Stromal cell of bone marrow (primary cell): Measurements from ENCODE around the gene RNF175.

ENCODE experiments used
- DNase-seq: peaks from one replicate; pipeline ENCODE4 v3.0.0-alpha.2; 2012; ENCODE audit warnings: low read depth

Gene RNF175

GRCh38 chr4:153785910-153786721, 26.3 kb upstream of the RNF175 start:
- no peak for DNase-seq

- DNase-seq, result no peak
Measured at GRCh38 chr4:153784166-153784699, 24.4 kb upstream of the RNF175 start.

- DNase-seq, result no peak
Measured at GRCh38 chr4:153782581-153782980, 22.8 kb upstream of the RNF175 start.

- DNase-seq, result peak; percentile 70
Measured at GRCh38 chr4:153781717-153782416, 22.0 kb upstream of the RNF175 start.

- no peak for DNase-seq
Measured at GRCh38 chr4:153781280-153781679, 21.5 kb upstream of the RNF175 start.

GRCh38 chr4:153780876-153781275, 21.1 kb upstream of the RNF175 start:
- DNase-seq, result no peak

GRCh38 chr4:153780221-153780620, 20.4 kb upstream of the RNF175 start:
- DNase-seq, result no peak

- no peak for DNase-seq
Measured at GRCh38 chr4:153778383-153778782, 18.6 kb upstream of the RNF175 start.

GRCh38 chr4:153777421-153777820, 17.6 kb upstream of the RNF175 start:
- no peak for DNase-seq

- no peak for DNase-seq
Measured at GRCh38 chr4:153776601-153777000, 16.8 kb upstream of the RNF175 start.

GRCh38 chr4:153773236-153773690, 13.4 kb upstream of the RNF175 start:
- DNase-seq, result no peak

- DNase-seq, result no peak
Measured at GRCh38 chr4:153771046-153771445, 11.2 kb upstream of the RNF175 start.

GRCh38 chr4:153766758-153767157, 6.9 kb upstream of the RNF175 start:
- no peak for DNase-seq

- no peak for DNase-seq
Measured at GRCh38 chr4:153765894-153766293, 6.1 kb upstream of the RNF175 start.

GRCh38 chr4:153764601-153765368, 5.0 kb upstream of the RNF175 start:
- DNase-seq, result no peak

GRCh38 chr4:153763404-153763803, 3.6 kb upstream of the RNF175 start:
- DNase-seq, result no peak

GRCh38 chr4:153758688-153759406, 977 bp downstream of the RNF175 start:
- DNase-seq, result no peak

GRCh38 chr4:153758136-153758535, 1.7 kb downstream of the RNF175 start:
- no peak for DNase-seq

- DNase-seq, result no peak
Measured at GRCh38 chr4:153757407-153757806, 2.4 kb downstream of the RNF175 start.

GRCh38 chr4:153755186-153755585, 4.6 kb downstream of the RNF175 start:
- DNase-seq, result no peak

GRCh38 chr4:153750197-153750817, 9.5 kb downstream of the RNF175 start:
- peak; percentile 65 for DNase-seq
